Thyroid gland (tissue), 4 donors: ENCODE data around the gene STRADA. TPM values are rescaled to one million over a fixed set of nuclear protein-coding genes. Genes with fewer than 3 reads are reported as not detected.

ENCODE experiments used
- DNase-seq, 2 donors: peaks; one replicate each; pipeline ENCODE4 v3.0.0-alpha.2; 2019
- H3K27ac ChIP-seq, 3 donors: fragments of 200-600 bp; sonication (generic); 1 replicate in 2 of 3; 2 replicates in 1 of 3; pipeline ENCODE4 v1.5.1; 2016 to 2019; ENCODE audit warnings: mild to moderate bottlenecking in 1 of 3, moderate library complexity in 1 of 3
- H3K27me3 ChIP-seq: fragments of 200-600 bp; sonication (generic); one replicate; pipeline ENCODE4 v1.5.1; 2019
- H3K36me3 ChIP-seq, 2 donors: fragments of 200-600 bp; sonication (generic); one replicate each; pipeline ENCODE4 v1.5.1; 2016 to 2019
- H3K4me1 ChIP-seq, 2 donors: fragments of 200-600 bp; sonication (generic); one replicate each; pipeline ENCODE4 v1.5.1; 2017 to 2019
- H3K4me3 ChIP-seq, 3 donors: fragments of 200-600 bp; sonication (generic); replicated peaks in 1 of 3; 1 replicate in 2 of 3; 2 replicates in 1 of 3; pipeline ENCODE4 v1.5.1; 2016; ENCODE audit warnings: mild to moderate bottlenecking in 1 of 3
- H3K9me3 ChIP-seq: fragments of 200-600 bp; sonication (generic); one replicate; pipeline ENCODE4 v1.5.1; 2017
- CTCF ChIP-seq, 6 experiments: fragments of 200-600 bp in 3 of 6; fragments of 450-650 bp in 3 of 6; sonication (generic) in 3 of 6; IDR thresholded peaks; one replicate each; pipeline ENCODE4 v1.5.1; 2016 to 2019; ENCODE audit warnings: antibody characterized with exemption in 6 of 6, mild to moderate bottlenecking in 2 of 6, inconsistent platforms in 1 of 6, moderate library complexity in 1 of 6
- POLR2A ChIP-seq, 2 donors: fragments of 450-650 bp; IDR thresholded peaks; one replicate each; pipeline ENCODE4 v1.6.1; 2017; ENCODE audit warnings: antibody characterized with exemption in 2 of 2, mild to moderate bottlenecking in 2 of 2, moderate library complexity in 1 of 2
- WGBS, 2 donors: methylation state at CpG; one replicate each; pipeline ENCODE4 v1.1.5; 2017; 5-methylcytosine and 5-hydroxymethylcytosine counted together
- intact Hi-C: fragments of 100-400 bp; cut with DNase I; formaldehyde crosslinking; loops from one replicate; pipeline ENCODE4 v1.15.1; 2023
- total RNA-seq, 4 donors: library from RNA; depleted of rRNA; stranded (reverse); fragments of >200 nt; gene quantifications; one replicate each; pipeline ENCODE4 v1.2.3, GENCODE V29; 2016

Gene STRADA
- total RNA-seq, 4 donors from 2014 or later = 28.6 to 44.6 (median 32.2) TPM

- DNase-seq = no peak
- no peak overlapping the region for H3K4me3 ChIP-seq
- H3K27me3 ChIP-seq = no peaks in the 10 kb centered on the region
- intact Hi-C loops = no loop called here
- TF ChIP-seq CTCF (IDR thresholded peaks at IDR 0.05) (no peak), POLR2A (IDR thresholded peaks at IDR 0.05) (no peak)
- no peak overlapping the region for H3K27ac ChIP-seq
- H3K4me1 ChIP-seq = no peaks in the 10 kb centered on the region
- 87 to 89% methylated on average over 7 of the region's 7 CpGs for WGBS, 2 donors
- no peaks in the 10 kb centered on the region for H3K9me3 ChIP-seq
- H3K36me3 ChIP-seq = peaks cover 12 to 38% of the 10 kb centered on the region in 2 donors
Measured at GRCh38 chr17:63706336-63707082, 35.1 kb downstream of the STRADA start.

GRCh38 chr17:63705657-63706056, 35.9 kb downstream of the STRADA start:
- no peaks in the 10 kb centered on the region for H3K9me3 ChIP-seq
- no peak overlapping the region for H3K4me3 ChIP-seq
- DNase-seq = no peak
- H3K36me3 ChIP-seq = peaks cover 12 to 35% of the 10 kb centered on the region in 2 donors
- peaks cover 0 to 5% of the 10 kb centered on the region in 2 donors for H3K4me1 ChIP-seq
- no peak for TF ChIP-seq POLR2A (IDR thresholded peaks at IDR 0.05)
- no peak for TF ChIP-seq CTCF (IDR thresholded peaks at IDR 0.05)
- H3K27me3 ChIP-seq = no peaks in the 10 kb centered on the region
- WGBS, 2 donors = 61 to 86% methylated on average over 3 of the region's 3 CpGs
- no peak overlapping the region for H3K27ac ChIP-seq
- intact Hi-C loops = no loop called here

GRCh38 chr17:63704836-63705235, 36.8 kb downstream of the STRADA start:
- H3K27ac ChIP-seq = no peak overlapping the region
- H3K4me1 ChIP-seq = peaks cover 0 to 9% of the 10 kb centered on the region in 2 donors
- H3K4me3 ChIP-seq = no peak overlapping the region
- no peak for DNase-seq
- 89 to 92% methylated on average over 9 of the region's 9 CpGs for WGBS, 2 donors
- no peaks in the 10 kb centered on the region for H3K27me3 ChIP-seq
- intact Hi-C loops = no loop called here
- H3K36me3 ChIP-seq = peaks cover 12 to 26% of the 10 kb centered on the region in 2 donors
- H3K9me3 ChIP-seq = no peaks in the 10 kb centered on the region
- no peak for TF ChIP-seq CTCF (IDR thresholded peaks at IDR 0.05)
- no peak for TF ChIP-seq POLR2A (IDR thresholded peaks at IDR 0.05)

- TF ChIP-seq CTCF (IDR thresholded peaks at IDR 0.05) (no peak), POLR2A (IDR thresholded peaks at IDR 0.05) (no peak)
- Histone ChIP-seq H3K27me3 (no peaks in the 10 kb centered on the region), H3K36me3 (peaks cover 6 to 22% of the 10 kb centered on the region in 2 donors), H3K4me1 (peaks cover 1 to 12% of the 10 kb centered on the region in 2 donors), H3K27ac (no peak overlapping the region), H3K4me3 (no peak overlapping the region), H3K9me3 (no peaks in the 10 kb centered on the region)
- 87 to 94% methylated on average over 11 of the region's 11 CpGs for WGBS, 2 donors
- no peak for DNase-seq
- intact Hi-C loops = no loop called here
Measured at GRCh38 chr17:63704259-63704576, 37.4 kb downstream of the STRADA start.

- Histone ChIP-seq H3K9me3 (no peaks in the 10 kb centered on the region), H3K4me3 (no peak overlapping the region), H3K27ac (no peak overlapping the region), H3K36me3 (peaks cover 1 to 22% of the 10 kb centered on the region in 2 donors), H3K27me3 (no peaks in the 10 kb centered on the region), H3K4me1 (peaks cover 6 to 17% of the 10 kb centered on the region in 2 donors)
- TF ChIP-seq POLR2A (IDR thresholded peaks at IDR 0.05) (no peak), CTCF (IDR thresholded peaks at IDR 0.05) (no peak)
- no peak for DNase-seq
- WGBS, 2 donors = 92 to 93% methylated on average over 16 of the region's 16 CpGs
- intact Hi-C loops = no loop called here
Measured at GRCh38 chr17:63703556-63704258, 37.9 kb downstream of the STRADA start.
